ENCODE results near the gene NR2F2. TPM values are rescaled to one million over a fixed set of nuclear protein-coding genes. Genes with fewer than 3 reads are reported as not detected.
A peak's percentile ranks its signal among the peaks of the same experiment; 100 is the strongest.

The NR2F2 gene
- total RNA-seq, 6 experiments from 2014 or later: 11.6 to 30.0 (median 20.7) TPM

DNA sequence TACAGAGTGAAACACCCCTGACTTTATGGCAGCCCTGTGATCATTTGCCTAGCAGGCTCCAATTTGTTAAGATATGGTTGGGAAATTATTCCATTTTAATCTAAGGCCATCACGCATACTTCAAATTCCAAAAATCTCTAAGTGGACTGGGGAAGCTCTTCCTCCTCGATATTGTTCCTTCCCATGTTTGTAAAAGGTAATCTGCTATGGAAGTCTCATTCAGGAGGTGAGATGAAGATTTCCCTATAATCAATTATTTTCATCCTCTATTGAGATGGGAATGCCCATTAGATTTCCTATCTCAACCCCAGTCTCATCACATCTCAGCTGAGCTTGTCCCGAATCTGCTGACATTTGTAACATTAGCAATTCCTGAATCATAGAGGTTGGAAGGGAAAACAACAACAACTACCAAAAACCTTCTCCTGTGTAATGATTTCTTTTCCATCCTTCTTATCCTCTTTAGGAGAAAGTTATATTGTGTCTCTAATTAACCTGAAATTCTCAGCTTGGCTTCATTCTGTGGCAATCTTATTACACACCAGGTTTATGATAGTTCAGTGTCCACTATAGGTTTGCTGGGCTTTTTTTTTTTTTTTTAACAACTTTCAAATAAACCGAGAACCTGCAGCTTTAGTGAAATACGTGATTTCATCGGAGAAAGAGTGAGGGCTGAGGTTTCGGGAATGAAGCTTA is 2.2 kb upstream of the NR2F2 start:
- H3K27ac ChIP-seq: peak overlapping the region; percentile 77 to 88 (median 86)
- DNase-seq (no peak), ATAC-seq (no peak)
- H3K4me3 ChIP-seq: no peak overlapping the region
- H3K36me3 ChIP-seq: peaks cover 0 to 2% (median 0%) of the 10 kb centered on the region in 4 donors
- intact Hi-C loops (cut with DNase I): no loop called here
- no peaks in the 10 kb centered on the region for H3K27me3 ChIP-seq
- TF ChIP-seq, protein P1, sequence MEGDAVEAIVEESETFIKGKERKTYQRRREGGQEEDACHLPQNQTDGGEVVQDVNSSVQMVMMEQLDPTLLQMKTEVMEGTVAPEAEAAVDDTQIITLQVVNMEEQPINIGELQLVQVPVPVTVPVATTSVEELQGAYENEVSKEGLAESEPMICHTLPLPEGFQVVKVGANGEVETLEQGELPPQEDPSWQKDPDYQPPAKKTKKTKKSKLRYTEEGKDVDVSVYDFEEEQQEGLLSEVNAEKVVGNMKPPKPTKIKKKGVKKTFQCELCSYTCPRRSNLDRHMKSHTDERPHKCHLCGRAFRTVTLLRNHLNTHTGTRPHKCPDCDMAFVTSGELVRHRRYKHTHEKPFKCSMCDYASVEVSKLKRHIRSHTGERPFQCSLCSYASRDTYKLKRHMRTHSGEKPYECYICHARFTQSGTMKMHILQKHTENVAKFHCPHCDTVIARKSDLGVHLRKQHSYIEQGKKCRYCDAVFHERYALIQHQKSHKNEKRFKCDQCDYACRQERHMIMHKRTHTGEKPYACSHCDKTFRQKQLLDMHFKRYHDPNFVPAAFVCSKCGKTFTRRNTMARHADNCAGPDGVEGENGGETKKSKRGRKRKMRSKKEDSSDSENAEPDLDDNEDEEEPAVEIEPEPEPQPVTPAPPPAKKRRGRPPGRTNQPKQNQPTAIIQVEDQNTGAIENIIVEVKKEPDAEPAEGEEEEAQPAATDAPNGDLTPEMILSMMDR (IDR thresholded peaks at IDR 0.05): no peak
- no peak for TF ChIP-seq POLR2A (IDR thresholded peaks at IDR 0.05)
- peaks cover 0 to 42% (median 3%) of the 10 kb centered on the region in 4 donors for H3K4me1 ChIP-seq
- 51% methylated on average over 7 of the region's 7 CpGs for WGBS (ENCODE audit: insufficient coverage, low coverage, low lambda C conversion rate, missing lambda C conversion rate)
- H3K9me3 ChIP-seq: no peaks in the 10 kb centered on the region

DNA sequence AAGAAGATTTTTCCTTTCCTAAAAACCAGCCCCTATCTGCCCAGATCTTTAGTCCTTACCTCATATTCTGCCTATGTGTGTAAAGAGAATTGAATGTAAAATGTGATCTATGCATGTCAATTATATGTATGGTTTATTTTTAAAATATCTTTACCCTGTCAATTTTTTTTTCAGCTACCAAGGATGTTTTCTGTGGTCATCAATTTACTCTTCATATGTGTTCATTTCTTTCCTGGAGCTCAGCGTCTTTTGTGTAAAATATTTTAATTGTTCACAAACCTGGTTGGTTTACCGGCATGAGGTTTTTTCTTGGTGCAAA is 1.7 kb upstream of the NR2F2 start:
- 49% methylated on average over 2 of the region's 2 CpGs for WGBS (ENCODE audit: insufficient coverage, low coverage, low lambda C conversion rate, missing lambda C conversion rate)
- intact Hi-C loops (cut with DNase I): no loop called here
- Histone ChIP-seq H3K27ac (peak overlapping the region; percentile 77 to 88 (median 86)), H3K9me3 (no peaks in the 10 kb centered on the region), H3K36me3 (peaks cover 0 to 2% (median 0%) of the 10 kb centered on the region in 4 donors), H3K27me3 (no peaks in the 10 kb centered on the region), H3K4me1 (peaks cover 0 to 36% (median 2%) of the 10 kb centered on the region in 4 donors), H3K4me3 (no peak overlapping the region)
- TF ChIP-seq, protein P1 (IDR thresholded peaks at IDR 0.05): no peak
- no peak for TF ChIP-seq POLR2A (IDR thresholded peaks at IDR 0.05)
- ATAC-seq: no peak
- no peak for DNase-seq

DNA sequence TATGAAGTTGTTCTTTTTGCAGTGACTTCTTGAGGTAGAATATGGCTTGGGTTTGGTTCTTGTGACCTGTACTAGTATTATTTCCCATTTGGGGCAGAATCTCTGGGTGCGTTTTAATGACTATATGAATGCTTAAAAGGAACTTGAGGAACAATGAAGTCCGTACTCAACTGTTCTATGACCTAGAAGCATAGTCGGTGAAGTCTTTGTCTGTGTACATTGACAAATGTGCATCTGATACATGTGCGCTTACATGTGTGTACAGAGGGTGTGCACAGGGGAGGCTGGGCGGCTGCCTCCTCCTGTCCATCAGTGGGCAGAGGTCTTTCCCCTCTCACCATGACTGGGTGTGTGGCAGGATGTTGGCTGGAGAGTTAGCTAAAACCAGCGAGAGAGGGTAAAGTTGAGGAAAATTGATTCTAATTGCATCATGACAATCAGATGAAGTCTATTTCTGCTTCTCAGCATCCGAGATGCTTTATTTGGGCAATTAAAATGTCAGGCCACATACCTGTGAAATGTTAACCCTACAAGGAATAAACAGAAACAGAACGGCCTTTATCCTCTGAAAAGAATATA is 1.0 kb upstream of the NR2F2 start:
- TF ChIP-seq POLR2A (IDR thresholded peaks at IDR 0.05): no peak
- H3K9me3 ChIP-seq: no peaks in the 10 kb centered on the region
- peaks cover 0 to 5% (median 4%) of the 10 kb centered on the region in 4 donors for H3K36me3 ChIP-seq
- ATAC-seq: no peak
- H3K27ac ChIP-seq: peak overlapping the region; percentile 64 to 88 (median 77)
- H3K27me3 ChIP-seq: no peaks in the 10 kb centered on the region
- peak overlapping the region; percentile 50 to 73 (median 57) for H3K4me3 ChIP-seq
- peak in 1 of 3 donors; percentile 56 for DNase-seq
- intact Hi-C loops (cut with DNase I): no loop called here
- H3K4me1 ChIP-seq: peaks cover 0 to 31% (median 0%) of the 10 kb centered on the region in 4 donors
- 13% methylated on average over 8 of the region's 8 CpGs for WGBS (ENCODE audit: insufficient coverage, low coverage, low lambda C conversion rate, missing lambda C conversion rate)

DNA sequence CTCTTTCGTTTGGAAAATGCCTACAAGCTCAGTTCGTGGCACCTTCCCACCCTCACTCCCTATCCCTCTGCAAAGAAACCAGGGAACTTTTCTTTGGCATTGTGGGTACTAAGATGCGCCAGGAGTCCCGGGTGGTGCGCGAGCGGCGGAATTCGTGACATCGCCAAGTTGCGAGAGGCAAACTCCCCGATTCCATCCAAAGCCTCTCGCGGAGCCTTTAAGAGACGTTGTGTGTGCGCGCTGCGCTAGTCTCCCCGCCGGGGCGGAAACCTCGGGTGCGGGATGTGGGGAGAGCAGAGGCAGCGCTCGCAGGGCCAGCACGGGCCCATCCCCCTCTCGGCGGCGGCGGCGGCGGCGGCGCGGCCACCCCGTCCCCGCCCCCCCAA is 443 bp upstream of the NR2F2 start:
- H3K27me3 ChIP-seq: no peaks in the 10 kb centered on the region
- intact Hi-C loops (cut with DNase I): no loop called here
- peaks cover 0 to 11% (median 6%) of the 10 kb centered on the region in 4 donors for H3K36me3 ChIP-seq
- H3K4me1 ChIP-seq: peaks cover 0 to 31% (median 0%) of the 10 kb centered on the region in 4 donors
- H3K9me3 ChIP-seq: no peaks in the 10 kb centered on the region
- no peak for TF ChIP-seq POLR2A (IDR thresholded peaks at IDR 0.05)
- under 1% methylated on average over 22 of the region's 37 CpGs for WGBS (ENCODE audit: insufficient coverage, low coverage, low lambda C conversion rate, missing lambda C conversion rate)
- DNase-seq (no peak), ATAC-seq (peak in 3 of 4 donors; percentile 5 to 30 (median 8))
- peak overlapping the region; percentile 64 to 88 (median 77) for H3K27ac ChIP-seq
- peak overlapping the region; percentile 50 to 73 (median 57) for H3K4me3 ChIP-seq

DNA sequence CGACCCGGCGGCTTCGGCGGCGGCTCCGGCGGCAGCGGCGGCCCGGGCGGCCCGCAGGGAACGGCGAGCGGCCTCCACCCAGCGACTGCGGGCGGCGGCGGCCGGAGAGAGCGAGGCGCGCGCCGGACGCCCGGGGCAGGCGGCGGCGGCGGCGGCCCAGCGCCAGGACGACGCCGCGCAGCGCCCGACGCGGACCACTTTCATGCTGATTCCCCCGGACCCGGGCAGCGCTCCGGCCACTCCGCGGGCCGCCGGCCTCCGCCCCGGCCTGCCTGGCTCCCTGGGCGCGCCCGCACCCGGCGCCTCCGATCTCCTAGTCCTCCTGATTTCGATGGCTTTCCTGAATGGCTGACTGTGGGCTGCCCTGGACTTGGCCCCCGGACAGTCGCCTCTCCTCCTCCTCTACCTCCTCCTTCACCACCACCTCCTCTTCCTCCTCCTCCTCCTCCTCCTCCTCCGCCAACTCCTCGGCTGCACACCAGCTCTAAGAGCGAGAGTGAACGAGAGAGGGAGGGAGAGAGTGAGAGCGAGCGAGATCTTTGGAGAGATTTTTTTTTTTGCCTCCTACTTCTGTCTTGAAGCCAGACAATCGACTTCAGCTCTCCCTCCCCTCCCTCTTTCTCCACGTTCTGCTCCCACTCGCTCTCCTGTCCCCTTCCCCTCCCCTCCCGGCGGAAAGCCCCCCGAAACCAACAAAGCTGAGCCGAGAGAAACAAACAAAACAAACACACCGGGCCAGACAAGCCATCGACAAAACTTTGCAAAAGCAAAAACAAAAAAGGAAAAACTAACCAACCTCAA is 844 bp downstream of the NR2F2 start:
- TF ChIP-seq, protein P1 (IDR thresholded peaks at IDR 0.05): no peak
- TF ChIP-seq POLR2A (IDR thresholded peaks at IDR 0.05): no peak
- peak overlapping the region; percentile 68 to 73 (median 71) for H3K4me3 ChIP-seq
- DNase-seq (peak; percentile 26 to 59 (median 47)), ATAC-seq (no peak)
- no peaks in the 10 kb centered on the region for H3K27me3 ChIP-seq
- no peaks in the 10 kb centered on the region for H3K9me3 ChIP-seq
- peaks cover 0 to 24% (median 0%) of the 10 kb centered on the region in 4 donors for H3K4me1 ChIP-seq
- peaks cover 0 to 14% (median 6%) of the 10 kb centered on the region in 4 donors for H3K36me3 ChIP-seq
- H3K27ac ChIP-seq: peak overlapping the region; percentile 90 to 97 (median 92)
- intact Hi-C loops (cut with DNase I): no loop called here
- 2% methylated on average over 13 of the region's 77 CpGs for WGBS (ENCODE audit: insufficient coverage, low coverage, low lambda C conversion rate, missing lambda C conversion rate)

Data from right lobe of liver (tissue), 6 donors.